ENCODE measurements around the gene POU5F1. TPM values are rescaled to one million over a fixed set of nuclear protein-coding genes. Genes with fewer than 3 reads are reported as not detected.

Gene POU5F1
- total RNA-seq, 1 donor from 2014 or later = 48.8 TPM

DNA sequence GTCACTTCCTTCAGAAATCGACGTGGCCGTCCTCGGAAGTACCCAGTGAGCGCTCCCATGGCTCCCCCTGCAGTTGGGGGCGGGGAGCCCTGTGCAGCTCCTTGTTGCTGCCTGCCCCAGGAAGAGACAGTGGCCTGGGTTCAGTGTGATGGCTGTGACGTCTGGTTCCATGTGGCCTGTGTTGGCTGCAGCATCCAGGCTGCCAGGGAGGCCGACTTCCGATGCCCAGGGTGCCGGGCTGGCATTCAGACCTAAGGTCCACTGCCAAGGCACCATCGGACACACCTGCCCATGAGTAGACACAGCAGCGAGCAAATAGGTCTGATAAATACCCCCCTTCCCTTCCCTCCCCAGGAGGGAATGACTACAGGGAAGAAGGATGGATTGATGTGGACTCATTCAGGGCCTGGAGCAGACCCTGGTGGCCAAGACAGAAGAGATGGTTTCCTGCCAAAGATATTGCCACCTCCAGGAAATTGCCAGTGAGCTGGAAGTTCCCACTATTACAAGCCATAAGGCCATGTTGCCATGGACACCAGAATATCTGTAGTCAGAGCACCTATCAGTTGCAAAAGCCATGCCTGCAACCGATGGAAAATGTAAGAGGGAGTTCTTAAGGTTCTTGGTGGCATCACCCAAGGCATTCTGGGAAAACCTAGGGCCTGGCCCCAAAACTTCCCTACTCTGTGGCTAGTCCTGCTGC, 7.9 kb downstream of the POU5F1 start:
- H3K4me1 Mint-ChIP-seq (ENCODE audit: low read depth, unreplicated experiment) = peaks cover 9% of the 10 kb centered on the region
- H3K27ac Mint-ChIP-seq (ENCODE audit: unreplicated experiment) = no peak overlapping the region
- TF ChIP-seq CTCF (IDR thresholded peaks at IDR 0.05; ENCODE audit: partially characterized antibody, unreplicated experiment) = no peak
- H3K36me3 Mint-ChIP-seq (ENCODE audit: unreplicated experiment) = no peaks in the 10 kb centered on the region
- no peaks in the 10 kb centered on the region for H3K27me3 Mint-ChIP-seq (ENCODE audit: unreplicated experiment)
- H3K9me3 Mint-ChIP-seq (ENCODE audit: unreplicated experiment) = peaks cover 2% of the 10 kb centered on the region
- H3K4me3 Mint-ChIP-seq (ENCODE audit: unreplicated experiment) = no peak overlapping the region
- no peak for DNase-seq

DNA sequence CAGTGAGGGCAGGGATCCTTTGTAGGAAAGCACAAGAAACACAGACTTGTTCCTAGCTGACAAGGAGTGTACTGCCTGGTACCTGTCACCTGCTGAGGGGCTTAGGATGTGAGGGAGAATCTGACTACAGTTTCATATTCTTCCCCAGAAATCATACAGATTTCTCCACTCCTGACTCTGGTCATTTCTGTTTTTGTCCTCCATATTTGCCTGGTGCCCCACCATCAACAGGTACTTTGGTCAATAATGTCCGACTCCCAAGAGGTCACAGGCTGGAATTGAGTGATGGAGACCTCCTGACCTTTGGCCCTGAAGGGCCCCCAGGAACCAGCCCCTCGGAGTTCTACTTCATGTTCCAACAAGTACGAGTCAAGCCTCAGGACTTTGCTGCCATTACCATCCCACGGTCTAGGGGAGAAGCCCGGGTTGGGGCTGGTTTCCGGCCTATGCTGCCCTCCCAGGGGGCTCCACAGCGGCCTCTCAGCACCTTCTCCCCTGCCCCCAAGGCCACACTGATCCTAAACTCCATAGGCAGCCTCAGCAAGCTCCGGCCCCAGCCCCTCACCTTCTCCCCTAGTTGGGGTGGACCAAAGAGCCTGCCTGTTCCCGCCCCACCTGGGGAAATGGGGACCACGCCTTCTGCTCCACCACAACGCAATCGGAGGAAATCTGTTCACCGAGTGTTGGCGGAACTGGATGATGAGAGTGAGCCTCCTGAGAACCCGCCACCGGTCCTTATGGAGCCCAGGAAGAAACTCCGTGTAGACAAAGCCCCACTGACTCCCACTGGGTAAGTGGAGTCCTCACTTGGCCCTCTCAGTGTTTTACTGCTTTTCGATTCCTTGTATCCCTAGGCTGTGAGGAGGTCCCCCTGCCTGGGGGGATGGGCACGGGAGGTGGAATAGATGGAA, 9.0 kb downstream of the POU5F1 start:
- Mint-ChIP-seq H3K4me1 (ENCODE audit: low read depth, unreplicated experiment) (peaks cover 9% of the 10 kb centered on the region), H3K36me3 (ENCODE audit: unreplicated experiment) (no peaks in the 10 kb centered on the region), H3K9me3 (ENCODE audit: unreplicated experiment) (peaks cover 2% of the 10 kb centered on the region), H3K27ac (ENCODE audit: unreplicated experiment) (no peak overlapping the region), H3K4me3 (ENCODE audit: unreplicated experiment) (no peak overlapping the region), H3K27me3 (ENCODE audit: unreplicated experiment) (no peaks in the 10 kb centered on the region)
- DNase-seq = no peak
- TF ChIP-seq CTCF (IDR thresholded peaks at IDR 0.05; ENCODE audit: partially characterized antibody, unreplicated experiment) = no peak

DNA sequence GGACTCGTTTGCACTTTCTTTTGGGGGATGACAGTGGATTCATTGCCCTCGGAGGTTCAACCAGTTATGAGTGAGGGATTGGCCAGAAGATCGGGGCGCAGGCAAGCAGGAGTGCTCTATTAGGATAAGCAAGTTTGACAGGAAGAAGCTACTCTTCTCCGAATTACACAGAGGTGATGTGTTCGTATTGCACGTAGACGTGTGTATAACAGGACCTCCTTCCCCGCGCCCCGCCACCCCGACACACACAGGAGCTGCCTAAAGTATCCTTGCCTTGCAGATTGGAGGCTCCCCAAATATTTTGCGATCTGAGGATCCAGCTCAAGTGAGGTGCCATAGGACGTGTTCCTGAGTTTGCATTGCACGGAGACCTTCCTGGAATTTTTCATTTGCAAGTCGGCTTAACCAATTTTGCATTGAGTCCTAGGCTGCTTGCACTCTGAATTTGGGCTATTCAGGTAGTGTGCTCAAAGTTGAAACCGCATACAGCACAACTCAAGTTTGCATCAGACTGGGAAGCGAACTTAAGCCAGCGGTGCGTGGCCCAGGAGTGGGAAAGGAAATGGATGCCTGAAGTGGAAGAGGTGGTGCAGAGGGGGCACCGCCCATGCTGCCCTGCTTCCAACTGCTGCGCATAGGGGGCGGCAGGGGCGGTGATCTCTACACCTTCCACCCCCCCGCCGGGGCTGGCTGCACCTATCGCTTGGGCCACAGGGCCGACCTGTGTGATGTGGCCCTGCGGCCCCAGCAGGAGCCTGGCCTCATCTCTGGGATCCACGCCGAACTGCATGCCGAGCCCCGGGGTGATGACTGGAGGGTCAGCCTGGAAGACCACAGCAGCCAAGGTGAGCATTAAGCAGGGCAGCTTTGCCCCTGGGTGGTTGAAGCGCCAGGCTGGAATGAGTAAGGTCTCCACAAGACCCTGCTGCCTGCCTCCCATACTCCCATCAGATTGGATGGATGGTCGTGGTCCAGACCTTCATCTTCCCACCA, 11.3 kb downstream of the POU5F1 start:
- no peak for TF ChIP-seq CTCF (IDR thresholded peaks at IDR 0.05; ENCODE audit: partially characterized antibody, unreplicated experiment)
- H3K27me3 Mint-ChIP-seq (ENCODE audit: unreplicated experiment) = no peaks in the 10 kb centered on the region
- H3K4me1 Mint-ChIP-seq (ENCODE audit: low read depth, unreplicated experiment) = peaks cover 3% of the 10 kb centered on the region
- peak overlapping the region; percentile 93 for H3K4me3 Mint-ChIP-seq (ENCODE audit: unreplicated experiment)
- DNase-seq = no peak
- H3K27ac Mint-ChIP-seq (ENCODE audit: unreplicated experiment) = no peak overlapping the region
- H3K36me3 Mint-ChIP-seq (ENCODE audit: unreplicated experiment) = no peaks in the 10 kb centered on the region
- H3K9me3 Mint-ChIP-seq (ENCODE audit: unreplicated experiment) = peaks cover 2% of the 10 kb centered on the region

GRCh38 chr6:31158140-31158862, 12.2 kb downstream of the POU5F1 start, which contains the start of gene TCF19:
TCF19 (plus strand) TSS chr6:31158589; CDS start chr6:31159470, 881 bp downstream.
- H3K9me3 Mint-ChIP-seq (ENCODE audit: unreplicated experiment) = peaks cover 2% of the 10 kb centered on the region
- DNase-seq = peak; percentile 99
- no peak for TF ChIP-seq CTCF (IDR thresholded peaks at IDR 0.05; ENCODE audit: partially characterized antibody, unreplicated experiment)
- peak within 1 kb of the TSS; percentile 48 for H3K27ac Mint-ChIP-seq (ENCODE audit: unreplicated experiment)
- H3K4me3 Mint-ChIP-seq (ENCODE audit: unreplicated experiment) = peak within 1 kb of the TSS; percentile 93
- H3K36me3 Mint-ChIP-seq (ENCODE audit: unreplicated experiment) = no peaks in the 10 kb centered on the region
- H3K4me1 Mint-ChIP-seq (ENCODE audit: low read depth, unreplicated experiment) = peaks cover 3% of the 10 kb centered on the region
- no peaks in the 10 kb centered on the region for H3K27me3 Mint-ChIP-seq (ENCODE audit: unreplicated experiment)

Measured in glutamatergic neuron (in vitro differentiated cells).